ENCODE results near the gene UBAC1.

The UBAC1 gene

DNA sequence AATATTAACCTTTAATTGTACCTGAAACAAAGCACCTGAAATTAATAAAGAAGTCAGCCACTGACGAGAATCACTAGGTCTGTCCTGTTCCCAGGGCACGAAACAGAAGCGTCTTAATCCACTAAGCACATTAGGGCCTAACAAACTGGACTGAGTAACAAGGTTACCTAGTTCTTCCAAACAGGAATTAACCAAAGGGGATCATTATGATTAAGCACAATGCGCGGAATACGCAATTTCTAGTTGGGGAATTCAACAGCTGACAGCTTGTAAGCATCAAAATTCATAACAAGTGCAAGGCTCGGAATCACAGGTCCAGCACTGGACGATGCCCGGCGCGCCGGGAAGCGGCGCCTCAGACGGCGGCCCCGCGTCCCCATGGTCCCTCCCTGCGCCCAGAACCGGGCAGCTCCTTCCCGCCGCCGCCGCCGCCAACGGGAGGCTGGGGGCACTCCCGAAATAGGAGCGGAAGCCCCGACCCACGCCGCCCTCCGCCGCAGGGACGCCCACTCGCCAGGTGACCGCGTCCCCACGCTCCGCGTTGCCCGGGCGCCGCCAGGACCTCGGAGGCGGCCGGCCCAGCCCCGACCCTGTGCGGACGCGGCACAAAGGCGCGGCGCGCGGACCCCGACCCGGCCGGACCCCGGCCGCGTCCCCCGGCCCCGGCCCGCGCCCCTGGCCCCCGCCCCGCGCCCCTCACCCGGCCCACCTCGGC, 54.7 kb downstream of the UBAC1 start:
- peaks cover 16% of the 10 kb centered on the region for H3K9me3 ChIP-seq (ENCODE audit: low read length)

GRCh38 chr9:135905380-135906258, 55.6 kb downstream of the UBAC1 start:
- H3K4me3 ChIP-seq (ENCODE audit: low read length), result peak overlapping the region; percentile 99
- peaks cover 28% of the 10 kb centered on the region for H3K4me1 ChIP-seq (ENCODE audit: insufficient read depth, low read length)
- H2AFZ ChIP-seq (ENCODE audit: low read depth, low read length), result no peak overlapping the region
- H3K27me3 ChIP-seq (ENCODE audit: insufficient read depth, low read length), result no peaks in the 10 kb centered on the region
- peaks cover 19% of the 10 kb centered on the region for H3K9me3 ChIP-seq (ENCODE audit: low read length)
- H3K36me3 ChIP-seq (ENCODE audit: insufficient read depth, low read length), result peaks cover 22% of the 10 kb centered on the region

More for the DNA sequence above, 54.7 kb downstream of the UBAC1 start:
- Histone ChIP-seq H3K27me3 (ENCODE audit: insufficient read depth, low read length) (no peaks in the 10 kb centered on the region), H3K4me1 (ENCODE audit: insufficient read depth, low read length) (peaks cover 28% of the 10 kb centered on the region), H3K4me3 (ENCODE audit: low read length) (peak overlapping the region; percentile 99), H2AFZ (ENCODE audit: low read depth, low read length) (no peak overlapping the region), H3K36me3 (ENCODE audit: insufficient read depth, low read length) (peaks cover 26% of the 10 kb centered on the region)

- Histone ChIP-seq H3K27me3 (ENCODE audit: insufficient read depth, low read length) (no peaks in the 10 kb centered on the region), H3K4me3 (ENCODE audit: low read length) (no peak overlapping the region), H3K9me3 (ENCODE audit: low read length) (peaks cover 27% of the 10 kb centered on the region), H3K36me3 (ENCODE audit: insufficient read depth, low read length) (peaks cover 11% of the 10 kb centered on the region), H3K4me1 (ENCODE audit: insufficient read depth, low read length) (peaks cover 27% of the 10 kb centered on the region), H2AFZ (ENCODE audit: low read depth, low read length) (no peak overlapping the region)
These were observed 57.2 kb downstream of the UBAC1 start for GRCh38 chr9:135903786-135904520.

GRCh38 chr9:135903358-135903656, 57.9 kb downstream of the UBAC1 start:
- no peaks in the 10 kb centered on the region for H3K27me3 ChIP-seq (ENCODE audit: insufficient read depth, low read length)
- H3K9me3 ChIP-seq (ENCODE audit: low read length), result peaks cover 28% of the 10 kb centered on the region
- H3K36me3 ChIP-seq (ENCODE audit: insufficient read depth, low read length), result peaks cover 11% of the 10 kb centered on the region
- peaks cover 21% of the 10 kb centered on the region for H3K4me1 ChIP-seq (ENCODE audit: insufficient read depth, low read length)
- no peak overlapping the region for H3K4me3 ChIP-seq (ENCODE audit: low read length)
- no peak overlapping the region for H2AFZ ChIP-seq (ENCODE audit: low read depth, low read length)

GRCh38 chr9:135902655-135903357, 58.4 kb downstream of the UBAC1 start:
- H3K36me3 ChIP-seq (ENCODE audit: insufficient read depth, low read length), result peaks cover 11% of the 10 kb centered on the region
- H3K27me3 ChIP-seq (ENCODE audit: insufficient read depth, low read length), result no peaks in the 10 kb centered on the region
- peaks cover 32% of the 10 kb centered on the region for H3K9me3 ChIP-seq (ENCODE audit: low read length)
- H3K4me3 ChIP-seq (ENCODE audit: low read length), result no peak overlapping the region
- peaks cover 18% of the 10 kb centered on the region for H3K4me1 ChIP-seq (ENCODE audit: insufficient read depth, low read length)
- H2AFZ ChIP-seq (ENCODE audit: low read depth, low read length), result no peak overlapping the region

- peaks cover 11% of the 10 kb centered on the region for H3K36me3 ChIP-seq (ENCODE audit: insufficient read depth, low read length)
- no peaks in the 10 kb centered on the region for H3K27me3 ChIP-seq (ENCODE audit: insufficient read depth, low read length)
- no peak overlapping the region for H2AFZ ChIP-seq (ENCODE audit: low read depth, low read length)
- H3K4me1 ChIP-seq (ENCODE audit: insufficient read depth, low read length), result peaks cover 18% of the 10 kb centered on the region
- H3K4me3 ChIP-seq (ENCODE audit: low read length), result no peak overlapping the region
- H3K9me3 ChIP-seq (ENCODE audit: low read length), result peaks cover 40% of the 10 kb centered on the region
These were observed 59.3 kb downstream of the UBAC1 start for GRCh38 chr9:135901826-135902225.

DNA sequence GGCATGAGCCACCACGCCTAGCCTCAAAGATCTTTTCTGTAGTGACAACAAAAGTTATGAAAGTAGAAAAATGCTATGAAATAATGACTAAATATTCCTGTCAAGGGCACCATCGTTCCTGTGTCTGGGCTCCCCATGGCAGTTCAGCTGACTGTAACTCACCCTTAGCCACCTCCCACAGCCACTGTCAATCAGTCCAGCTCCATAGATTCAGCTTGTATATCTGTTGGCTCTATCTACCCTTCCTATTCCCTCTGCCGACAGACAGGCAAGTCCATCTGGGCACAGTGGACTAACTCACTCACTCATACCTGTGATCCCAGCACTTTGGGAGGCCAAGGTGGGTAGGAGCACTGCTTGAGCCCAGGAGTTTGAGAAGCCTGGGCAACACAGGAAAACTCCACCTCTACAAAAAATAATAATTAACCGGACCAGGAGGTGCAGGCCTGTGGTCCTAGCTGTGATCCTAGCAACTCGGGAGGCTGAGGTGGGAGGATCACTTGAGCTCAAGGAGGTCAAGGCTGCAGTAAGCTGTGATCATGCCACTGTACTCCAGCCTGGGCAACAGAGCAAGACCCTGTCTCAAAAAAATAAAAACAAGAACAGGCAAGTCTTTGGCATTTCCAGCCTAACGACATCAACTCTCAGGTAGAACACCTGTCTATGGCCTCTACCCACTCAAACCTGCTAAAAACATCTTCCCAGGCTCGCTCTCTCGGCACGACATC, 60.0 kb downstream of the UBAC1 start:
- H3K36me3 ChIP-seq (ENCODE audit: insufficient read depth, low read length), result peaks cover 11% of the 10 kb centered on the region
- no peak overlapping the region for H3K4me3 ChIP-seq (ENCODE audit: low read length)
- no peaks in the 10 kb centered on the region for H3K27me3 ChIP-seq (ENCODE audit: insufficient read depth, low read length)
- peaks cover 42% of the 10 kb centered on the region for H3K9me3 ChIP-seq (ENCODE audit: low read length)
- H2AFZ ChIP-seq (ENCODE audit: low read depth, low read length), result no peak overlapping the region
- peaks cover 18% of the 10 kb centered on the region for H3K4me1 ChIP-seq (ENCODE audit: insufficient read depth, low read length)

GRCh38 chr9:135898634-135899407, 62.4 kb downstream of the UBAC1 start:
- H3K9me3 ChIP-seq (ENCODE audit: low read length), result peaks cover 52% of the 10 kb centered on the region
- H2AFZ ChIP-seq (ENCODE audit: low read depth, low read length), result no peak overlapping the region
- H3K4me1 ChIP-seq (ENCODE audit: insufficient read depth, low read length), result peaks cover 6% of the 10 kb centered on the region
- no peaks in the 10 kb centered on the region for H3K27me3 ChIP-seq (ENCODE audit: insufficient read depth, low read length)
- no peak overlapping the region for H3K4me3 ChIP-seq (ENCODE audit: low read length)
- H3K36me3 ChIP-seq (ENCODE audit: insufficient read depth, low read length), result peaks cover 10% of the 10 kb centered on the region

- Histone ChIP-seq H3K4me3 (ENCODE audit: low read length) (no peak overlapping the region), H3K27me3 (ENCODE audit: insufficient read depth, low read length) (no peaks in the 10 kb centered on the region), H2AFZ (ENCODE audit: low read depth, low read length) (no peak overlapping the region), H3K9me3 (ENCODE audit: low read length) (peaks cover 42% of the 10 kb centered on the region), H3K36me3 (ENCODE audit: insufficient read depth, low read length) (peaks cover 4% of the 10 kb centered on the region), H3K4me1 (ENCODE audit: insufficient read depth, low read length) (no peaks in the 10 kb centered on the region)
These were observed 64.5 kb downstream of the UBAC1 start for GRCh38 chr9:135896626-135897025.

GRCh38 chr9:135896205-135896604, 65.0 kb downstream of the UBAC1 start:
- Histone ChIP-seq H3K9me3 (ENCODE audit: low read length) (peaks cover 38% of the 10 kb centered on the region), H3K4me1 (ENCODE audit: insufficient read depth, low read length) (peaks cover 3% of the 10 kb centered on the region), H3K36me3 (ENCODE audit: insufficient read depth, low read length) (peaks cover 4% of the 10 kb centered on the region), H3K4me3 (ENCODE audit: low read length) (no peak overlapping the region), H2AFZ (ENCODE audit: low read depth, low read length) (no peak overlapping the region), H3K27me3 (ENCODE audit: insufficient read depth, low read length) (no peaks in the 10 kb centered on the region)

GRCh38 chr9:135895202-135895848, 65.8 kb downstream of the UBAC1 start:
- H3K4me1 ChIP-seq (ENCODE audit: insufficient read depth, low read length), result peaks cover 6% of the 10 kb centered on the region

More at GRCh38 chr9:135895202-135895848, 65.8 kb downstream of the UBAC1 start:
- no peak overlapping the region for H2AFZ ChIP-seq (ENCODE audit: low read depth, low read length)
- H3K36me3 ChIP-seq (ENCODE audit: insufficient read depth, low read length), result no peaks in the 10 kb centered on the region
- no peaks in the 10 kb centered on the region for H3K27me3 ChIP-seq (ENCODE audit: insufficient read depth, low read length)
- no peak overlapping the region for H3K4me3 ChIP-seq (ENCODE audit: low read length)
- peaks cover 35% of the 10 kb centered on the region for H3K9me3 ChIP-seq (ENCODE audit: low read length)
